Keratinocyte (primary cell): Measurements from ENCODE around the gene ESYT3. TPM values are rescaled to one million over a fixed set of nuclear protein-coding genes. Genes with fewer than 3 reads are reported as not detected.
"Not testable (repeated sequence)": the region's sequence is repeated elsewhere in the genome, so short reads cannot be mapped to it uniquely, and the experiment has no call there.

Source experiments
- DNase-seq: peaks from one replicate; pipeline ENCODE4 v3.0.0-alpha.2; 2011; ENCODE audit warnings: low read depth, missing footprints, low spot score
- FAIRE-seq: peaks from 2 replicates; lab custom pipeline; 2011; peaks lifted over from hg19 to GRCh38; lab: Jason Lieb, UNC
- H2AFZ ChIP-seq: 2 replicates; pipeline ENCODE4 v1.6.0; 2012; ENCODE audit warnings: low read length, control low read depth, inconsistent platforms; ENCODE audit not compliant: control insufficient read depth
- H3K27ac ChIP-seq: 2 replicates; pipeline ENCODE4 v1.5.1; 2011; ENCODE audit warnings: low read length; ENCODE audit not compliant: control insufficient read depth, insufficient read depth
- H3K27me3 ChIP-seq: 3 replicates; pipeline ENCODE4 v1.6.0; 2011; ENCODE audit warnings: low read length; ENCODE audit not compliant: control insufficient read depth, insufficient read depth; ENCODE audit errors: extremely low read depth
- H3K36me3 ChIP-seq, 2 experiments: 2 replicates in 1 of 2; 3 replicates in 1 of 2; pipeline ENCODE4 v1.5.1; 2011; ENCODE audit warnings: low read length in 2 of 2, mild to moderate bottlenecking in 1 of 2; ENCODE audit not compliant: control insufficient read depth in 2 of 2, insufficient read depth in 2 of 2; ENCODE audit errors: extremely low read depth in 1 of 2
- H3K4me1 ChIP-seq: 3 replicates; pipeline ENCODE4 v1.5.1; 2011; ENCODE audit warnings: low read length; ENCODE audit not compliant: control insufficient read depth, insufficient read depth; ENCODE audit errors: extremely low read depth
- H3K4me2 ChIP-seq: 3 replicates; pipeline ENCODE4 v1.6.0; 2011; ENCODE audit warnings: low read depth, low read length; ENCODE audit not compliant: control insufficient read depth, insufficient read depth; ENCODE audit errors: extremely low read depth
- H3K4me3 ChIP-seq, 3 experiments: fragments of 200-600 bp in 1 of 3; sonication (generic) in 1 of 3; 2 replicates in 2 of 3; 3 replicates in 1 of 3; pipeline ENCODE4 v1.5.1; 2011 to 2016; ENCODE audit warnings: low read length in 3 of 3, mild to moderate bottlenecking in 3 of 3, control low read depth in 2 of 3, inconsistent platforms in 1 of 3, low read depth in 1 of 3, mixed read lengths in 1 of 3, mixed run types in 1 of 3, moderate library complexity in 1 of 3; ENCODE audit not compliant: control insufficient read depth in 2 of 3, insufficient read depth in 2 of 3; ENCODE audit errors: extremely low read depth in 1 of 3
- H3K79me2 ChIP-seq: 2 replicates; pipeline ENCODE4 v1.6.0; 2012; ENCODE audit warnings: low read length; ENCODE audit not compliant: control insufficient read depth, insufficient read depth
- H3K9ac ChIP-seq: 3 replicates; pipeline ENCODE4 v1.6.0; 2011; ENCODE audit warnings: low read length; ENCODE audit not compliant: control insufficient read depth, insufficient read depth; ENCODE audit errors: extremely low read depth
- H3K9me1 ChIP-seq: 3 replicates; pipeline ENCODE4 v1.6.0; 2011; ENCODE audit warnings: low read length; ENCODE audit not compliant: control insufficient read depth, insufficient read depth; ENCODE audit errors: extremely low read depth
- H3K9me3 ChIP-seq: 2 replicates; pipeline ENCODE4 v1.5.1; 2012; ENCODE audit warnings: low read depth, low read length; ENCODE audit not compliant: control insufficient read depth
- H4K20me1 ChIP-seq: 3 replicates; pipeline ENCODE4 v1.6.0; 2011; ENCODE audit warnings: low read length; ENCODE audit not compliant: control insufficient read depth, insufficient read depth; ENCODE audit errors: extremely low read depth
- EZH2 ChIP-seq: IDR thresholded peaks from one replicate; pipeline ENCODE4 v1.6.1; 2012; ENCODE audit warnings: inconsistent platforms, mild to moderate bottlenecking, low read length, moderate library complexity
- dilution Hi-C: fragments of 300-500 bp; cut with MboI; formaldehyde crosslinking; loops from one replicate; pipeline ENCODE4 v1.7.0; 2020; ENCODE audit warnings: low sequenced_read_pairs; ENCODE audit not compliant: extremely low pct_ligation_motif_present
- polyA plus RNA-seq, 5 experiments: library from polyadenylated mRNA; depleted of rRNA in 3 of 5; stranded (reverse) in 3 of 5; stranded (forward) in 1 of 5; unstranded in 1 of 5; fragments of >200 nt; gene quantifications; 1 replicate in 1 of 5; 2 replicates in 3 of 5; 3 replicates in 1 of 5; pipeline versions ENCODE4 v1.2.1 to v1.2.3, GENCODE V29; 2011 to 2012; ENCODE audit warnings: missing spikeins in 2 of 5, low read depth in 1 of 5, low replicate concordance in 1 of 5
- TF ChIP-seq, protein P1 (sequence below), 3 experiments: IDR thresholded peaks in 1 of 3; conservative IDR thresholded peaks in 1 of 3; optimal IDR thresholded peaks in 1 of 3; 2 replicates in 2 of 3; 3 replicates in 1 of 3; pipeline versions ENCODE3 to v1.5.1; 2011; ENCODE audit warnings: low read length in 3 of 3, mild to moderate bottlenecking in 3 of 3, moderate library complexity in 2 of 3, control low read depth in 1 of 3, inconsistent platforms in 1 of 3; ENCODE audit not compliant: insufficient read depth in 2 of 3; ENCODE audit errors: extremely low read depth in 1 of 3

Gene ESYT3
- polyA plus RNA-seq, 1 donor (not counting 4 experiments of a cell fraction or from before 2014, with no cell fraction given), result 0.62 TPM

DNA sequence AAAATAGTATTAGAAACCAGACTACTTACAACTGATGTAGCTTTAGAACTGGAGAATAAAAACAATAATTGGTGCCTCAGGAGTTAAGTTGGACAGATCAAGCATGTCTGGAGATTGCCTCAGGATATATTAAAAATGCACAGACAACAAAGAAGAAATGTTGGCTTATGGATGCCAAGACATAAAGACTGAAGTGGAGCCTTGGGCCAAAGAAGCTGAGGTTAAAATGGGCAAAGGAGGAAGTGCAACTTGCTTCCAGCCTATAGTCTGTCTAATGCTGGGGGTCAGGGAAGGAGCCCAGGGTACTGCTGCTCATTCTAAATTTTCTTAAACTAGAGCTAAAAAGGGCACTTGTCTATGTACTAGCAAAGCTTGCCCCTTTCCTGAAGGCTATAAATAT, 77.5 kb downstream of the ESYT3 start:
- dilution Hi-C loops, result no loop called here
- no peak for TF ChIP-seq EZH2
- TF ChIP-seq, protein P1, sequence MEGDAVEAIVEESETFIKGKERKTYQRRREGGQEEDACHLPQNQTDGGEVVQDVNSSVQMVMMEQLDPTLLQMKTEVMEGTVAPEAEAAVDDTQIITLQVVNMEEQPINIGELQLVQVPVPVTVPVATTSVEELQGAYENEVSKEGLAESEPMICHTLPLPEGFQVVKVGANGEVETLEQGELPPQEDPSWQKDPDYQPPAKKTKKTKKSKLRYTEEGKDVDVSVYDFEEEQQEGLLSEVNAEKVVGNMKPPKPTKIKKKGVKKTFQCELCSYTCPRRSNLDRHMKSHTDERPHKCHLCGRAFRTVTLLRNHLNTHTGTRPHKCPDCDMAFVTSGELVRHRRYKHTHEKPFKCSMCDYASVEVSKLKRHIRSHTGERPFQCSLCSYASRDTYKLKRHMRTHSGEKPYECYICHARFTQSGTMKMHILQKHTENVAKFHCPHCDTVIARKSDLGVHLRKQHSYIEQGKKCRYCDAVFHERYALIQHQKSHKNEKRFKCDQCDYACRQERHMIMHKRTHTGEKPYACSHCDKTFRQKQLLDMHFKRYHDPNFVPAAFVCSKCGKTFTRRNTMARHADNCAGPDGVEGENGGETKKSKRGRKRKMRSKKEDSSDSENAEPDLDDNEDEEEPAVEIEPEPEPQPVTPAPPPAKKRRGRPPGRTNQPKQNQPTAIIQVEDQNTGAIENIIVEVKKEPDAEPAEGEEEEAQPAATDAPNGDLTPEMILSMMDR (optimal IDR thresholded peaks at IDR 0.05 in 1 of 3, IDR thresholded peaks at IDR 0.05 in 1 of 3, conservative IDR thresholded peaks at IDR 0.05 in 1 of 3; ENCODE audit: extremely low read depth in 1 of 3, insufficient read depth in 2 of 3, low read length in 3 of 3), result no peak
- Histone ChIP-seq H4K20me1 (no peaks in the 10 kb centered on the region), H3K27ac (no peak overlapping the region), H3K36me3 (no peaks in the 10 kb centered on the region), H3K9ac (no peak overlapping the region), H2AFZ (no peak overlapping the region), H3K4me3 (no peak overlapping the region), H3K79me2 (no peaks in the 10 kb centered on the region), H3K4me2 (no peak overlapping the region), H3K9me3 (no peaks in the 10 kb centered on the region), H3K27me3 (no peaks in the 10 kb centered on the region), H3K9me1 (no peaks in the 10 kb centered on the region), H3K4me1 (no peaks in the 10 kb centered on the region)
- no peak for DNase-seq
- no peak for FAIRE-seq

DNA sequence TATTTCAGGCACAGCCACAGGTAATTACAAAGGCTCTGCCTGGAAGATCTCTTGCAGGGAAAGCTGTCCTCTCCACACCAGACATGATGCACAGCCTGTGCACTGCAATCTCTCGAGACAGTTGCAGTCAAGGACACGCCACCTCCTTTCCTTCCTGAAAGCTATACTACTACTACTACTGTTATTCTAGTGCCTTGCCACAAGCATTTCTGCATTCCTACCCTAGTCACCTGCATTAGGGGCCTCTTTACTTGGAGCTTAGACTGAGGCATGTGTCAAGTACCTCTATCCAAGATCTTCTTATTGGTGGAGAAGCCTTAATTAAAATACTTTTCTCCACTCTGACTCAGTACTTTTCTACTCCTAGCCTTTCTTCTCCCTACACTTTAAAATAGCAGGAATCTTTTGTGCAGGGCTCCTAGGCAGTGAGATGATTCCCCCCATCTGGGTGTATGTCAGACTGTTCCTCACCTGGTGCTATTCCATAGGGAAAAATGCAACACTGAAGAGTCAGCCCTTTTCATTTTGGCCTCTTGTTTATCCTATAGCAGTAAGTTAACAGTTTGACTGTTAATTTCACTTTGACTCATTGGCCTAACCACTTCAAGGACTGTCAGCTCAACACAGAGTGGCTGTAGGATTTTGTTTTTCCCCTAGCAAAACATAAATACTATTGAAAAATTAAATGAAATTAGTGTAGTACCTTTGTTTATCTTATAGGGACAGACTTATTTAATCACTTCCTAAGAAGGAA, 78.9 kb downstream of the ESYT3 start:
- Histone ChIP-seq H3K9me1 (no peaks in the 10 kb centered on the region), H3K4me2 (no peak overlapping the region), H3K27me3 (no peaks in the 10 kb centered on the region), H3K9me3 (no peaks in the 10 kb centered on the region), H3K4me1 (no peaks in the 10 kb centered on the region), H3K79me2 (no peaks in the 10 kb centered on the region), H3K4me3 (no peak overlapping the region), H3K27ac (no peak overlapping the region), H3K9ac (no peak overlapping the region), H3K36me3 (no peaks in the 10 kb centered on the region), H2AFZ (no peak overlapping the region), H4K20me1 (no peaks in the 10 kb centered on the region)
- no peak for TF ChIP-seq EZH2
- TF ChIP-seq, protein P1 (optimal IDR thresholded peaks at IDR 0.05 in 1 of 3, IDR thresholded peaks at IDR 0.05 in 1 of 3, conservative IDR thresholded peaks at IDR 0.05 in 1 of 3; ENCODE audit: extremely low read depth in 1 of 3, insufficient read depth in 2 of 3, low read length in 3 of 3), result no peak
- dilution Hi-C loops, result no loop called here
- FAIRE-seq (no peak), DNase-seq (no peak)

DNA sequence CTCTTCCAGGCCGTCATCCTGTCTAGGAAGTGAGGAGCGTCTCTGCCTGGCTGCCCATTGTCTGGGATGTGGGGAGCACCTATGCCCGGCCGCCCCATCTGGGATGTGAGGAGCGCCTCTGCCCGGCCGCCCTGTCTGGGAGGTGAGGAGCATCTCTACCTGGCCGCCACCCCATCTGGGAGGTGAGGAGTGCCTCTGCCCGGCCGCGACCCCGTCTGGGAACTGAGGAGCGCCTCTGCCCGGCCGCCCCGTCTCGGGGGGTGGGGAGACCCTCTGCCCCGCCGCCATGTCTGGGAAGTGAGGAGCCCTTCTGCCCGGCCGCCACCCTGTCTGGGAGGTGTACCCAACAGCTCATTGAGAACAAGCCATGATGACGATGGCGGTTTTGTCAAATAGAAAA, 87.0 kb downstream of the ESYT3 start:
- H3K79me2 ChIP-seq, H2AFZ ChIP-seq, H3K4me2 ChIP-seq, H3K4me3 ChIP-seq, DNase-seq, H3K27ac ChIP-seq, H3K36me3 ChIP-seq, H4K20me1 ChIP-seq, dilution Hi-C loops, H3K9ac ChIP-seq, H3K4me1 ChIP-seq, H3K9me1 ChIP-seq, H3K27me3 ChIP-seq, H3K9me3 ChIP-seq, FAIRE-seq: not testable (repeated sequence)
